HL-60 (cell line): ENCODE data around the gene CATSPER4.

ENCODE experiments used
- CTCF ChIP-seq: IDR thresholded peaks from one replicate; pipeline ENCODE4 v1.5.1; 2011; ENCODE audit warnings: low read length, control low read depth, inconsistent platforms; ENCODE audit not compliant: insufficient read depth
- GABPA ChIP-seq: IDR thresholded peaks from 2 replicates; pipeline ENCODE4 v1.6.1; 2012; ENCODE audit warnings: low read depth
- POLR2AphosphoS5 ChIP-seq: IDR thresholded peaks from 2 replicates; pipeline ENCODE4 v1.6.1; 2012; ENCODE audit warnings: low read depth
- REST ChIP-seq: IDR thresholded peaks from 2 replicates; pipeline ENCODE4 v1.6.1; 2012; ENCODE audit warnings: low read depth; ENCODE audit not compliant: insufficient replicate concordance
- SPI1 ChIP-seq: IDR thresholded peaks from 2 replicates; pipeline ENCODE4 v1.6.1; 2012; ENCODE audit warnings: low read depth, mild to moderate bottlenecking, borderline replicate concordance

GRCh38 chr1:26158271-26158907 lies 32.0 kb upstream of the CATSPER4 start:
- no peak for TF ChIP-seq CTCF
- TF ChIP-seq GABPA = no peak
- TF ChIP-seq POLR2AphosphoS5 = no peak
- TF ChIP-seq REST = no peak
- no peak for TF ChIP-seq SPI1
